GM10847 (cell line): ENCODE results near the gene TNIK.

ENCODE experiments used
- POLR2A ChIP-seq: IDR thresholded peaks from 2 replicates; pipeline ENCODE4 v1.6.1; 2011; ENCODE audit not compliant: insufficient read length; ENCODE audit errors: extremely low read depth

Gene TNIK

GRCh38 chr3:171415070-171415469 is 45.1 kb downstream of the TNIK start:
- TF ChIP-seq POLR2A: no peak

DNA sequence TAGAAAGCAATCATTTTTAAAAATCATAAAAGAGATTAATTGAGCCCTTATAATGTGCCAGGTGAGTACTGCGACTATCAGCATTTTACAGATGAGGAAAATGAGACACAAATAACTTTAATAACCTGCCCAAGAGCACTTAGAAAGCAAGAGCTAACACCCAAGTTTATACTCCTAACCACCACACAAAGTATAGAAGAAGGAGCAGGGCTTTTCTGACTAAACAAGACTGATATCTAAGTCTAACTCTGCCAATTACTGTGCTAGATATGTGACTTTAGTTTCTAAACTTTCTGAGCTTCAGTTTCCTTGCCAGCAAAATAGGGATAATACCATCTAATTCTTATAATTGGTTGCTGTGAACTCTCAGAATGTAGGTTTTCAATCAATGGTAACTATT is 47.7 kb downstream of the TNIK start:
- no peak for TF ChIP-seq POLR2A

DNA sequence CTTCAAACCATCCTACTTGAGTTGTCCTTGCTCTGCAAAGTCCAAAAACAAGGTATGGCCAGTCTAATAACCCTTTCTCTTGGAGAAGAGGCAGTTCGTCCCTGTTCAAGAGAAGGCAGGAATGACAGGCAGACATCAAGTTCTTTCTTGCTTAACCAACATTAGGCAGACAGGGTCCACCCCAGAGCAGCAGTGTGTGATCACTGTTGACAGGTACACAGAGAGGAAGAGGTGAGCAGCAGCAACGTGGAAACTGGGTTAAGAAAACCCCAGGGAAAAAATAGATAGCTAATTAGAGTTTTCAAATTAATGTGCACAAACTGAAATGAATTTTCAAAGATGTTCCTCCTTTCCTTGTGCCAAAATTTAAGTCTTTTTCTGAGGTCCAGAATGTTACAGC is 48.2 kb downstream of the TNIK start:
- TF ChIP-seq POLR2A: no peak

DNA sequence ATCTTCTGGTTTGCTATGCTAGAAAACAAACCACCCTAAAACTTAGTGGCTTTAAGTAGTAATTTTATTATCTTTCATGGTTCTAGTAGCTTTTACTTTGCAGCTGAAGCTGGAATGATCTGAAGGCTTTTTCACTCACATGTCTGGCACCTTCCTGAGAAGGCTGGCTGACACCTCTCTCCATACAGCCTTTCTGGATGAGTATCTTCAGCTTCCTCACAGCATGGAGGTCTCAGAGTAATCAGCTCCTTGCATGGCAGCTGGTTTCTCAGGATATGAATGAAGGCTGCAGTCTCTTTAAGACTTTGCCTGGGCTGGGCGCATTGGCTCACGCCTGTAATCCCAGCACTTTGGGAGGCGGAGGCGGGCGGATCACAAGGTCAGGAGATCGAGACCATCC is 50.0 kb downstream of the TNIK start:
- no peak for TF ChIP-seq POLR2A

- no peak for TF ChIP-seq POLR2A
These were observed 52.4 kb downstream of the TNIK start for GRCh38 chr3:171407759-171408158.

GRCh38 chr3:171404376-171404967 is 55.7 kb downstream of the TNIK start:
- no peak for TF ChIP-seq POLR2A

DNA sequence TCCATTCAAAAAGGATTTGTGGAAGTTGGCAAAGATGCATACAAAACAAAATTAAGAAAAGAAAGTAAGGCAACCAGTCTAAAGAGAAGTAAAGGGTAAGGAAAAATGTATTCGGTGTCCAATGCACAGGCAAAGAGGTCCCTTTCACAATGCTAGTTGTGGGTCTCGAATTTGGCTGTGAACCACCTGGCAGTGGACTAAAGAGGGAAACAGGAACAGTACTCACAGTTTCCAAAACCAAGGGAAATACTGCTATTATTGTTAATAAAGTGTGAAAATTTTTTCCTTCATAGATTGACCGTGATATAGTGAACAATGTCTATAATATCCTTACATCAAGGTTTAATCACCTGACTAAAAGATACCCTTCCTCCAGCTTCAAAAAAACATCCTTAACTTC is 57.9 kb downstream of the TNIK start:
- no peak for TF ChIP-seq POLR2A

DNA sequence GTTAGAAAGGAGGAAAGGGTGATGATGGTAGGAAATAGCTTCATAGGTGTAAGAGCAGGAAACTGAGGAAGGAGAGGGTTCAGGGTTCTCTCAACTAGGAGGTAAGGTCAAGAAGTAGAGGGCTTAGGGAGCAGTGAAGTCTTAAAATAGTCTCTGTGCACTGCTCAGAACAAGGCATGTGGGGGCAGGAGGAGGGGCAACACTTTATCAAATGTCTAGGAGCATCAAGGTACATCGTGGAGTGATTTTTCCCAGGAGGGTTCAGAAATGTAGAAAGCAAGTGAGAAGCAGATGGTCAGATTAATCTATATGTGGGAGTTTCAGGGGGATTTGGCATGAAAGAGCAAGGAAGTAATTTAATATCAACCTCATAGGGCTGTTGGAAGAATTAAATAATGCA is 58.8 kb downstream of the TNIK start:
- no peak for TF ChIP-seq POLR2A

GRCh38 chr3:171399842-171400241 is 60.4 kb downstream of the TNIK start:
- no peak for TF ChIP-seq POLR2A

DNA sequence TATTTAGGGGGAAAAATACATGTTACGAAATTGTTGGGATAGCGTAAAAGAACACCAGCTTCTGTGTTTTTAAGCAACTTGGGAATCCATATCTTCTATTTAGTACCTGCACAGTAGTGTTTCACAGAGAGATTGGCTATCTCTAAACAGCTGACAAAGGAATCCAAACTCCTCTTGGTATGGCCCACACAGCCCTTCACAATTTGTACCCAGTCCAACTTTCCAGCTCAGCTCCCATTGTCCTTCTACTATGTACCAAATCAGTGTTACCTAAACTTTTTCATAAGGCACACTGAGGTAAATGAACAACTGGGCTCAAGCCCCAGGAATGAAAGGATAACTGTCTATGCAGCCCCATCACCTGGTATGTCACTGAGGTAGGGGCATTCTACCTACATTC is 61.9 kb downstream of the TNIK start:
- TF ChIP-seq POLR2A: no peak

DNA sequence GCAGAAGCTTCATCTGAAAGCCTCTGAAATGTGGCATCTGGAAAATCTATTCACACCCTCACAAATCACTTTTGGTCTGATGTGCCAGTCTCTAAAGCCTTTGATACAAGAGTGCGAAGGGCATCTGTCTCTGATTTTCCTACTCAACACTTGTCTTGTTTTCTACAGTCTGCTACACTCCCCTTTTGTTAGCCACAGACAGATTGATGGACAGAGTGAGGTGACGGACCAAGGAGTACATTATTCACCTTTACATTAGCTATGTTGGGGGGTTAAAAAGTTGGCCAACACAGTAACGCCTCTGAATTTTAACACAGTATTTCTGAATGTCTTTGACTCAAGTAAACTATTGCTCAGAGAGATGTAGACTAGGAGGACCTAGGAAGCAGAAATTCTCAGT is 63.1 kb downstream of the TNIK start:
- no peak for TF ChIP-seq POLR2A

DNA sequence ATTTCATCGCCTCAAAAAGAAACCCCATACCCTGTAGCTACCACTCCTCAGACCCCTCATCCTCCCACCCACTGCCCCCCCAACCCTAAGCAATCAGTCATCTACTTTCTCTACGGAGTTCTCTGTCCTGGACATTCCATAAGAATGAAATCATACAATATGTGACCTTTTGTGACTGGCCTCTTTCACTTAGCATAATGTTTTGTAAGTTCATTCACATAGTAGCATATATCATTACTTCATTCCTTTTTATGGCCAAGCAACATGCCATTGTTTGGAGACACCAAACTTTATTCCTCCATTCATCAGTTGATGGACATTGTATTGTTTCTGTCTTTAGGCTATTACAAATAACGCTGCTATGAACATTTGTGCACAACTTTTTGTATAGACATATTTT is 64.2 kb downstream of the TNIK start:
- TF ChIP-seq POLR2A: no peak

DNA sequence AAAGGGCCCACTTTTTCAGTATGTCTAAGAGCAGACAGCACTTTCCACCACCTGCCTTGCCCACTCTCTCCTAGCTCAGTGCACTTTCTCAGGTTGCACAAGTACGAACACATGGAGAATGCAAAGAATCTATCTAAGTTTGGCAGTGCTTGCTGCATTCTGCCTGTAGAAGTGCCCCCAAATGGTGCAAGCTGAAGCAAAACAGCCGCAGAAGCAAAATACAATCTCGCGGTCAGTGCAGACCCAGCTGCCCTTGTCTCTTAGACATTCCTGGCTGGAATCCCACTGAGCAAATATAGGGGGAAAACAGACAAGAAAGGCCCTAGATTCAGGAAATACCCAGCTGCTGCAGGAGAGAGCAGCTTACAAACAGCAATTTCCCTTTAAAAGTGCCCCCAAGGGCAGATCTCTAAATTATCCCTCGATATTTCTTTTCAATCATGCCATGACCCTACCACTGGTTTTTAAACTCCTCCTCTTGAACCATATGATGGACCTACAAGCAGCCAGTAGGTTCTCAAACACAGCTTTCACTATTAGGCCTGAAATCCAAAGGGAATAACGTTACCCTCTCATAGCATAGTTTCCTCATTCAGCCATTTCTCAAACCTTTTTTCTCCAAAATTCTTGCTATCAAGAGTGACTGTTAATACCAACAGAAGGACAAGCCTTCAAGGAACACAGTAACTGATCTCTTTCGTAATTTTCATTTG is 67.0 kb downstream of the TNIK start:
- TF ChIP-seq POLR2A: no peak

GRCh38 chr3:171391432-171391831 is 68.8 kb downstream of the TNIK start:
- no peak for TF ChIP-seq POLR2A

GRCh38 chr3:171390051-171390941 is 69.9 kb downstream of the TNIK start:
- no peak for TF ChIP-seq POLR2A

DNA sequence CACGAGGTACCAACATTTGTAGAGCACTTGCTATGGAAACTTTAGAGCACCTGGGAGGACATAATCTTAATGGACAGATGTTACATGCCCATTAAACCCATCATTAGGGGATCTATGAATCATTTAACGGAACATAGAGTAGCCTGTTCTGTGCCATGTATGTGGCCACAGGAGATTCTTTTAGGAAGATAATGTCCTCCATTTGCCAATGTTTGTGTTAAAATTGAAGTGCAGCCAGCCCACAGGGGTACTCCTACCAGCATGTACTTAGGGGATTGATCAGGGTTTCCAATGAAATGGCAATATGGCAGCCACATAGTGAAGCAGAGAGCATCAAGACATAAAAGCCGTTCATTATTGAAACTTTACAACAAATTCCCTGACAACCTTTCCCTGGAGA is 70.7 kb downstream of the TNIK start:
- TF ChIP-seq POLR2A: no peak
